Left colon (tissue), 2 donors: Measurements from ENCODE around the gene POLK. TPM values are rescaled to one million over a fixed set of nuclear protein-coding genes. Genes with fewer than 3 reads are reported as not detected.
"Not testable (repeated sequence)": the region's sequence is repeated elsewhere in the genome, so short reads cannot be mapped to it uniquely, and the experiment has no call there.

Source experiments
- ATAC-seq: fragments of 200-7000 bp; cut with Tn5 transposase; one replicate; pipeline ENCODE4 v1.9.1; 2020; ENCODE audit warnings: mild to moderate bottlenecking, moderate library complexity
- DNase-seq, 2 donors: peaks; one replicate each; pipeline ENCODE4 v3.0.0-alpha.2; 2020
- intact Hi-C, 2 donors: fragments of 100-400 bp; cut with DNase I in 1 of 2; cut with micrococcal nuclease in 1 of 2; formaldehyde crosslinking; loops; one replicate each; pipeline versions ENCODE4 v1.11.2 to v1.14.0; 2022; cut with DNase I, micrococcal nuclease
- total RNA-seq, 2 donors: library from RNA; stranded (reverse); fragmentation: NEBNext Ultra II Directional; extraction: Animal tissue kit (Norgen Biotek cat#: 25700); gene quantifications; one replicate each; pipeline ENCODE4 v1.2.1, GENCODE V29; 2021
- donor health status: DM: no; HTN: no; CAD: no.
- donor health status: DM: yes; HTN: yes; CAD: no.

The POLK gene
- total RNA-seq, 2 donors from 2014 or later = 13.8 to 16.3 TPM

DNA sequence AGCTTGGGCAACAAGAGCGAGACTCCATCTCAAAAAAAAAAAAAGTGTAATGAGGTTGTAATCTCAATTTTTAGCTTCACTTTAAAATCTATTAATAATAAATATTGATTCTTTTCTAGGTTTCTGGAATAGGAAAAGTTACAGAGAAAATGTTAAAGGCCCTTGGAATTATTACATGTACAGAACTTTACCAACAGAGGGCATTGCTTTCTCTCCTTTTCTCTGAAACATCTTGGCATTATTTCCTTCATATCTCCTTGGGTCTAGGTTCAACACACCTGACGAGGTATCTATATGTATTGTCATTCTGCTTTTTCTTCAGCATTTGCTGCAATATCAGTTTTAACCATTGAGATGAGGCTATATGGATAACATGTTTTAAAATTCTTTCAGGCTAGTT, 73.0 kb downstream of the POLK start:
- peak; percentile 62 for ATAC-seq
- DNase-seq = no peak
- intact Hi-C loops = no loop called here

DNA sequence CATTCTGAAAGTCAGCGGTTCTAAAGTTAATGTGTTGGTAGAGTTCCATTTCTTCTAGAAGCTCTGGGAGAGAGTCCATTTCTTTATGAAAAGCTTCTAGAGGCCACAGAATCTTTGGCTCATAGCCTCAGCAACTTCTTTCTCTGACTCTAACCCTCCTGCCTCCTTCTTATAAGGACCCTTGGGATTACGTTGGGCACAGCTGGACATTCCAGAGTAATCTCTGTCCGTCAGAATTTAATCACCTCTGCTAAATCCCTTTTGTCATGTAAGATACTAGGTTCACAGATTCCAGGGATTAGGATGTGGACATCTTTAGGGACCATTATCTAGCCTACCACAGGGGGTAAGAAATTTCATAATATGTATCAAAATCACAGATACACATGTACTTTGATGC, 77.0 kb downstream of the POLK start:
- intact Hi-C loops = no loop called here
- ATAC-seq (no peak), DNase-seq (no peak)

DNA sequence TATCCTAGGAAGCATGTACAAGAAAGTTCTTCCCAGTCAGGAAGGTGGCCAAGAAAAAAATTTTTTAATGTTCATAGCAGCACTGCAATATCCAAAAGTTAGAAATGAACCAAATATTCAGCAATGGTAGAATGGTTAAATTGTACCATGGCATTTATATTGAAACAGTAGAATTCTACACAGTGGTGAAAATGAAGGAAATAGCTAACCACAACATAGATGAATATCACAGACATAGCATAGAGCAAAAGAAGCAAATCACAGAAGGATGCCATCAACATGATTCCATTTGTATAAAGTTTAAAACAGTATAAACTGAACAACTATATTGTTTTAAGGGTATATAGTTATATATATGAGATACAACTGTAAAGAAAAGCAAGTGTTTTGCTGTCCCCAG, 88.8 kb downstream of the POLK start:
- intact Hi-C loops = no loop called here
- no peak for DNase-seq

DNA sequence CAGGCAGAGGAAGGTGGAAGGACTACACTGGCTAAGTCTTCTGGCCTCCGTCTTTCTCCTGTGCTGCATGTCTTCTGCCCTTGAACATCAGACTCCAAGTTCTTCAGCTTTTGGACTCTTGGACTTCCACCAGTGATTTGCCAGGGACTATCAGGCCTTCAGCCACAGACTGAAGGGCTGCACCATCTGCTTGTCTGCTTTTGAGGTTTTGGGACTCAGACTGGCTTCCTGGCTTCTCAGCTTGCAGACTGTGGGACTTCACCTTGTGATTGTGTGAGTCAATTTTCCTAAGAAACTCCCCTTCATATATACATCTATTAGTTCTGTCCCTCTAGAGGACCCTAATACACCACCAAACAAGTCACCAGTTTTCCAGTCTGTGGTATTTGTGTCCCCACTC, 89.9 kb downstream of the POLK start:
- intact Hi-C loops = no loop called here
- ATAC-seq = no peak

More for the DNA sequence above, 88.8 kb downstream of the POLK start:
- no peak for ATAC-seq

DNA sequence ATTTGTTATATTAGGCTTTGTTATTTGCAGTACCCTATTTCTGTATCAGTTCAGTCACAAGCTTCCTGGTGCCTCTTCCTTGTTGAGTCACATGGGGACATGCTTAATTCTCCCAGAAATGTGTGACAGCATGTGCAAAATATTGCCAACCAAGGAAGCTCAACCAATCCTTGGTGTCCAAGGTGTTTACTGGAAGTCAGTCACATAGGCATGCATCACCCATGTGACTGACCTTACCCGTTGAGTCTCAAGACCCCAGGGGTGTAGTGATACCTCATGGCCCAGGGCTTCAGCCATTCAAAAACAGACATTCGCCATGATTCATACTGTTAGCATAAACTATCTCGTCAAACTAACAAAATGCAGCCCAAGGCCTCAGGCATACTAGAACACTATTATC, 90.3 kb downstream of the POLK start:
- DNase-seq = no peak
- intact Hi-C loops = no loop called here
- no peak for ATAC-seq

More for the DNA sequence above, 89.9 kb downstream of the POLK start:
- DNase-seq = no peak

- ATAC-seq (no peak), DNase-seq (no peak)
- intact Hi-C loops = no loop called here
These were observed 91.7 kb downstream of the POLK start for GRCh38 chr5:75603371-75603770.

GRCh38 chr5:75603821-75604220, 92.1 kb downstream of the POLK start:
- intact Hi-C loops = no loop called here
- no peak for DNase-seq
- ATAC-seq = no peak

DNA sequence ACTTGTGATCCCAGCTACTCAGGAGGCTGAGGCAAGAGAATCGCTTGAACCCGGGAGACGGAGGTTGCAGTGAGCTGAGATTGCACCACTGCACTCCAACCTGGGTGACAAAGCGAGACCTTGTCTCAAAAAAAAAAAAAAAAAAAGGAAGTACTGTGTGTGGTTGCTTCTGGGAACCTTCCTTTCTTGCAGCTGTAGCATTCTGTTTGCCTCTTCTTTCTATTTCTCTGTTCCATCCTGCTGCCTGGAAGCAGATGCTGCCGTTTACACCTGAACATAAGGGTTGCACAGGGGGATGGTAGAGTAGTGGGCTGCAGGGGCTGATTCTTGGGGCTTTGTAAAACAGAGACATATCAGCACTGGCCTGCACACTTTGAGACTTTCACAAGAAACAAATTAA, 95.7 kb downstream of the POLK start:
- DNase-seq, ATAC-seq, intact Hi-C loops: not testable (repeated sequence)

DNA sequence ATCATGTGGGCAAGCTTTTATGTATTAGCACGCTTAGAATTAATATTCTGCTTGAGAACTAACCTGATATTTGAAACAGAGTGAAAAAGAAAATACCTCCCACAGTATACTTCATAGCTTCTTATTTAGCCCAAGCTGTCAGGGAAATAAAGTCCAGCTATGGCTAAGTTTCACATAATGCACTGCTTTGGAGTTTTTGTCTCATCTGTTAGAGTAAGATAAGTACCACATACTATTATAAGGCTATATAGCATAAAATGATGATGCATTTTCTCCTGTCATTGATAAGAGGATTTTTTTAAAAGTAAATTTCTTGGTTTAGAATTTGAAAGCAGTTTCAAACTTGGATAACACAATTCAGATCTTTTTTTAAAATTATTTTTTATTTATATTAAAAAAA, 97.2 kb downstream of the POLK start:
- ATAC-seq (no peak), DNase-seq (no peak)
- intact Hi-C loops = no loop called here

- ATAC-seq = no peak
- intact Hi-C loops = no loop called here
- no peak for DNase-seq
These were observed 98.5 kb downstream of the POLK start for GRCh38 chr5:75610201-75610600.

DNA sequence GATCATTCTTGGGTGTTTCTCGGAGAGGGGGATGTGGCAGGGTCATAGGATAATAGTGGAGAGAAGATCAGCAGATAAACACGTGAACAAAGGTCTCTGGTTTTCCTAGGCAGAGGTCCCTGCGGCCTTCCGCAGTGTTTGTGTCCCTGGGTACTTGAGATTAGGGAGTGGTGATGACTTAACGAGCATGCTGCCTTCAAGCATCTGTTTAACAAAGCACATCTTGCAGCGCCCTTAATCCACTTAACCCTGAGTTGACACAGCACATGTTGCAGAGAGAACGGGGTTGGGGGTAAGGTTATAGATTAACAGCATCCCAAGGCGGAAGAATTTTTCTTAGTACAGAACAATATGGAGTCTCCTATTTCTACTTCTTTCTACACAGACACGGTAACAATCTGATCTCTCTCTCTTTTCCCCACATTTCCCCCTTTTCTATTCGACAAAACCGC, 99.2 kb downstream of the POLK start:
- intact Hi-C loops = not testable (repeated sequence)
- peak in 1 of 2 donors; percentile 43 for DNase-seq
- peak; percentile 57 for ATAC-seq

DNA sequence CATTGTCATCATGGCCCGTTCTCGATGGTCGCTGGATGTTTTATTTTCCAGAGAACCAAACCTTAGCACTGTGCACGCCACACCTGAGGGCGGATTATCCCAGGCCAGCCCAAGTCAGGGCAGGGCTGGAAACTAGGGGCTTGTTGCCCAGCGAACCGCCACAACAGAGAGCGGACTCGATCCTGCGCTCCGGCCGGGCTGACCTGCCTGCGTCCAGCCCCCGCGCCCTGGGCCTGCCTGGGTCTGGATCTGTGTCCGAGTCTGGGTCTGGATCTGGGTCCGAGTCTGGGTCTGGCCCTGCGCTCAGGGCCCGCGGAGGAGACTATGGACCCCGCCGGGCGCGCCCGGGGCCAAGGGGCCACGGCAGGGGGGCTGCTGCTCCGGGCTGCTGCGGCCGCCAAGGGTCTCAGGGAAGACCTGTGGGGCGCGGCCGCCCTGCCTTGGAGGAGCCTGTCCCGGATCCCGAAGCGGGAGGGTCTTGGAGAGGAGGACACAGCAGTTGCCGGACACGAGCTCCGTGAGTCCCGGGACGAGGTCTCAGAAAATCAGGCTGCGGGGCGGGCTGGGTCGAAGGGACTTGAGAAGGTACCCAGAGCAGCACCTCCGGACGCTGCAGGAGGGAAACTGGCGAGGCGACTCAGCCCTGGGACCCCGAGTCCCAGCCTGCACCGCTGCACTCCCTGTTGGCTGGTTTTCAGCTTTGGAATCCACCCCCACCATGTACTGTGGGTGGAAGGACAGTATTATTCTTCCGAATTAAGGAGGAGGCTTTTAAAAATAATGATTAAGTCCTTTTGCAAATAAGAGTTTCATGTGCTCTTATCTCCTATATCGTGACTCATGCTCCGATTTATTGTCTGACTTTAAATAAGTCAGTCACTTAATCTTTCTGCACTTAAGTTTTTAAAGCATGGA, 99.9 kb downstream of the POLK start, which contains the start of gene ANKDD1B:
TSS of gene ANKDD1B (plus strand) at position 143 of the 915 bp plus-strand sequence. CDS start at position 325, 182 bp downstream.
- DNase-seq (peak; percentile 38 to 60), ATAC-seq (peak; percentile 77)
- intact Hi-C loops = no loop called here

GRCh38 chr5:75612226-75612569, 100.5 kb downstream of the POLK start:
- DNase-seq (no peak), ATAC-seq (peak; percentile 13)
- intact Hi-C loops = no loop called here

DNA sequence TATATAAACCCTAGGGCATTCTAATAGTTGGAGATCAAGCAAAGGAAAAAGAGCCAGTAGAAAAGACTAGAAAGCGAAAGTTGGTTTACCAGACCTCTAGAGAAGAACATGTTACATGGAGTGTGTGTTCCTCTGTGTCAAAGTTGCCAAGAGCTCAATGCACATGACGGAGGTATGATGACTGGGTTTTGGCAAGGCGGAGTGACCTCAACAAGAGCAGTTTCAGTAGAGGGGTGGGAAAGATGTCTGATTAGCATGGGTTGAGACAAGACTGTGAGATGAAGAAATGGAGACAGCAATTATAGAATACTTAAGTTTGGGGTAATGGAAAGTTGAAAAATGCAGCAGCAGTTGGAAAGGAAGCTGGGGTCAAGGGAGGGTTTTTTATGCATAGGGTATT, 101.2 kb downstream of the POLK start:
- intact Hi-C loops = no loop called here
- ATAC-seq = no peak
- no peak for DNase-seq

DNA sequence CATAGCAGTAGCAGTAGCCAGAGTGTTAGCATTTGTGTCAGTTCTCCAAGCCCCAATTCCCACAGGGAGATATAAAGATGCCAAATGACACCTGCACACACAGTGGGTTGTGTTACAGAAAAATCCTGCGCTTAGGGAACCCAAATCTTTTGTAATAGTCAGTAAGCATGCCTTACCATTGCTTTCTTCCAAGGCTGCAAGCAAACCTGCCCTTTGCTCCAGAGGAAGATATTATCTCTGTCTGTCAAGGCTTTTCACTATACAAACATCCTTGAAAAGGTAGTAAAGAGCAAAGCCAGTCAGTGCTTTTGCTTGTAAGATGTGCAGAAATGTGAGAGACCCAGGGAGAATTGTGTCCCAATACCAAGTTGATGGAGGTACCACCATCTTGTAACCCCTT, 102.5 kb downstream of the POLK start:
- intact Hi-C loops = no loop called here
- no peak for ATAC-seq
- no peak for DNase-seq

GRCh38 chr5:75616371-75616881, 104.7 kb downstream of the POLK start:
- DNase-seq (no peak), ATAC-seq (no peak)
- intact Hi-C loops = no loop called here

DNA sequence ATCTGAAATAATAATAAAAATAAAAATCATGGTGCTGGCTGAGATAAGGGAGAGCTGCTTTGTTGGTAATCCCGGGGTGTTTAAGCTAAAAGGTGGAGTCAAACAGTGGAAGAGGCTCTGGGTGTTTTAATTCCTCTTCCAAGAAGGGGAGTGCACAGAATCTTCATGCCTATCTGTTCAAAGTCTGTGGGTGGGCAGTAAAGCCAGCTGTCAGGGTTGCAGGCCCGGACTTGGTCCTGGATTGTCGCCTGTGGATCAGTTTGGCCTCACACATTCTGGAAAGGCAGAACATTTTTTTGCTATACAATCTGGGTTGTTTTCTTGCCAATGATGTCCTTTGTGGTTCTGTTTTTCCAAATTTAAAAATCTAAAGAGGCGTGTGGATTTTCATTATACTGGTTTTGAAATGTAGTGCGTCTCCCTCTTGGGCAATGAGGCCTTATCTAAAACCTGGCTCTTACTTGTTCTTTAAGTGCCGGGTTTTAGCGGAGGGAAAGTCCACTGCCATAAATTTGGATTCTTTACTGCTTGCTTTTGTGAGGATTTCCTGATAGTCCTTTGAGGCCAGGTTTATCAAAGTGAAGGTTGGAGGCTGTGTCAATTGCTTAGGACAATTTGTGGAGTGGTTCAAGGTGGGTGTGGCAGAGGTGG, 105.4 kb downstream of the POLK start:
- peak; percentile 89 for ATAC-seq
- DNase-seq = peak; percentile 32 to 60
- intact Hi-C loops = no loop called here

- DNase-seq (no peak), ATAC-seq (no peak)
- intact Hi-C loops = no loop called here
These were observed 106.2 kb downstream of the POLK start for GRCh38 chr5:75617736-75618352.

DNA sequence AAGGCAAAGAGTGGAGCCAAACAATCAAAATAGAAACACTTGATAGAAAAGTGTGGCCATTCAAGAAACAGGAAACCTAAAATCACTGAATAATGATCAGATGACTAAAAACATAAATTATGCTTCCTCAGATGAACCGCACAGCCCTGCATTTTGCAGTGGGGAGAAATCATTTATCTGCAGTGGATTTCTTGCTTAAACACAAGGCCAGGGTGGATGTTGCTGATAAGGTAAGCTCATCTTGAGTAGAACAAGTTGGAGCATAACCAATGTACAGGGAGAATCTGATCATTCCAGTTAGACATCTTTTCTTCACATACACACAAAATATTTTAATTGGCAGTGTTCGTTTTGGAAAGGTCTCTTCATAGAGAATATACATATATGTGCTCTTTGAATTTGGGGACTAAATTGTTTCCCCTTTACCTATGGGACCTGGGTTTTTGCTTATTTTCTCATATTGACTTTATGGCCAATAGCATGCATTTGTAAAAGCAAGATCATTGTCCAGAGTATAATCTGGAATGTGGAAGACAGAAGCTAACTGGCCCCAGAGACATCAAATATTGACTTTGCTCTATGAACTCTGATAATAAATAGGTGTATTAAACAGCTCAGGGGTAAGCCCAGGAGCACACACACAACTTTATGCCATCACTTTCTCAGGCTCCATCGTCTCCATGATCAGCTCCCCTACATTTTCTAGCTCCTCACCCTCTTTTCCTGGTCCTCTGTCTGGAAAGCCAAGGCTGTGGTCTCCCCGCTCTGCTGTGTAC, 108.7 kb downstream of the POLK start:
- intact Hi-C loops = no loop called here
- ATAC-seq = no peak
- no peak for DNase-seq
